Stimulated activated naive B cell treated with anti-CD40 and anti-IgM and Interleukin-4, amounts not matched to agents 10 μg/mL and 1 μg/mL and 100 μg/mL, for 72 hours (primary cell): ENCODE results near the gene RILP.

Experiments used
- ATAC-seq, 2 donors: fragments of 150-1000 bp; cut with Tn5 transposase; replicated peaks; 2 replicates each; pipeline ENCODE4 v1.10.0; 2021; ENCODE audit warnings: moderate library complexity in 1 of 2
- DNase-seq: peaks from one replicate; pipeline ENCODE4 v3.0.0; 2021
- H3K27ac Mint-ChIP-seq: one replicate; pipeline ENCODE4 v1.8.0; 2022; ENCODE audit warnings: mild to moderate bottlenecking, mixed read lengths
- H3K27me3 Mint-ChIP-seq, 2 donors: one replicate each; pipeline ENCODE4 v1.8.0; 2022; ENCODE audit warnings: mixed read lengths in 2 of 2
- H3K36me3 Mint-ChIP-seq, 2 donors: one replicate each; pipeline ENCODE4 v1.8.0; 2022; ENCODE audit warnings: mixed read lengths in 2 of 2, mild to moderate bottlenecking in 1 of 2
- H3K4me1 Mint-ChIP-seq, 2 donors: one replicate each; pipeline ENCODE4 v1.8.0; 2022; ENCODE audit warnings: mixed read lengths in 2 of 2, mild to moderate bottlenecking in 1 of 2
- H3K4me3 Mint-ChIP-seq, 2 donors: one replicate each; pipeline ENCODE4 v1.8.0; 2022; ENCODE audit warnings: mild to moderate bottlenecking in 2 of 2, mixed read lengths in 2 of 2, moderate library complexity in 1 of 2
- H3K9me3 Mint-ChIP-seq, 2 donors: one replicate each; pipeline ENCODE4 v1.8.0; 2022; ENCODE audit warnings: mixed read lengths in 2 of 2, mild to moderate bottlenecking in 1 of 2

The RILP gene

GRCh38 chr17:1628856-1629503 lies 20.7 kb downstream of the RILP start:
- Mint-ChIP-seq H3K4me1 (peaks cover 35 to 65% of the 10 kb centered on the region in 2 donors), H3K27ac (peak overlapping the region; percentile 96), H3K36me3 (peaks cover 31 to 42% of the 10 kb centered on the region in 2 donors), H3K9me3 (peaks cover 2 to 4% of the 10 kb centered on the region in 2 donors), H3K27me3 (no peaks in the 10 kb centered on the region), H3K4me3 (peak overlapping the region; percentile 88 to 96)
- ATAC-seq = peak; percentile 74 to 77
- DNase-seq = peak; percentile 90

DNA sequence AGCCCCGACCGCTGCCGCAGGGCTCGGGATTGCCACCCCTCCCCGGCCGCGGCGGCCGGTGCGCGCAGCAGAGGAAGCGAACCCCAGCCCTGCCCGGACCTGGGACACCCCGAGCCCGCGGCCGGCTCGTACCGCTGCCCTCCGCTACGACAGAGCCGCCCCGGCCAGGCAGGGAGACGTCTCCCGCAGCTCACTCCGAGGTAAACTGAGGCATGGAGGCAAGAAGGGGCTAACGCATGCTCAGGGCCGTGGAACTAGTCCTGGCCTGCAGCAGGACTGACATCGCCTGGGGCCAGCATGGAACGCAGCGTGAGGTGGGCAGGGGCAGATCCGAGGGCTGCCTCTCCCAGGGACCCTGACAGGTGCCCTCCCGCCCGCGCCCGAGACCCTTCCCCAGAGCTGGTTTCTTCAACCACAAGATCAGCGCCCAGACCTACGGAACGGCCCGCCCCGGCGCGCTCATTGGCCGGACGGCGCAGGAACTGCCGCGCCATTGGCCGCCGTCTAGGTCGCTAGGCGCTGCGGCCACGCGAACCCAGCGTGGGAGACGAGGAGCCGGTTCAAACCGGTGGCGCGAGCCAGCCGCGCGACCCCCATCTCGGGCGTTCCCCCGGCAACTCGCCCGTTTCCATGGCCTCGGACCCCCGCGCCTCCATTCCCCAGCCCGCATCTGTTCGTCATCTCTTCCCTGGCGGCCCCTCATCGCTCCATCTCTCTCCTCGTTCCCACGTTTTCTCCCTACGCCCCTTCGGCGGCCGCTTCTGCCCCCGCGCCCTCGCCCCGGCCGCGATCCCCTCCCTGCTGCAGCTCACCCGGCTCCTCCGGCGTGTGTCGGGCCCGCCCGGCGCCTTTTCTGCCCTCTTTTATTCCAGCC lies 21.4 kb downstream of the RILP start, which contains the start of gene SLC43A2:
Gene SLC43A2 (minus strand): TSS at position 853 of the 874 bp plus-strand sequence. CDS start 960 bp downstream, outside the sequence.
- H3K27ac Mint-ChIP-seq = peak within 1 kb of the TSS; percentile 96
- peaks cover 34 to 49% of the 10 kb centered on the region in 2 donors for H3K36me3 Mint-ChIP-seq
- peaks cover 2 to 4% of the 10 kb centered on the region in 2 donors for H3K9me3 Mint-ChIP-seq

DNA sequence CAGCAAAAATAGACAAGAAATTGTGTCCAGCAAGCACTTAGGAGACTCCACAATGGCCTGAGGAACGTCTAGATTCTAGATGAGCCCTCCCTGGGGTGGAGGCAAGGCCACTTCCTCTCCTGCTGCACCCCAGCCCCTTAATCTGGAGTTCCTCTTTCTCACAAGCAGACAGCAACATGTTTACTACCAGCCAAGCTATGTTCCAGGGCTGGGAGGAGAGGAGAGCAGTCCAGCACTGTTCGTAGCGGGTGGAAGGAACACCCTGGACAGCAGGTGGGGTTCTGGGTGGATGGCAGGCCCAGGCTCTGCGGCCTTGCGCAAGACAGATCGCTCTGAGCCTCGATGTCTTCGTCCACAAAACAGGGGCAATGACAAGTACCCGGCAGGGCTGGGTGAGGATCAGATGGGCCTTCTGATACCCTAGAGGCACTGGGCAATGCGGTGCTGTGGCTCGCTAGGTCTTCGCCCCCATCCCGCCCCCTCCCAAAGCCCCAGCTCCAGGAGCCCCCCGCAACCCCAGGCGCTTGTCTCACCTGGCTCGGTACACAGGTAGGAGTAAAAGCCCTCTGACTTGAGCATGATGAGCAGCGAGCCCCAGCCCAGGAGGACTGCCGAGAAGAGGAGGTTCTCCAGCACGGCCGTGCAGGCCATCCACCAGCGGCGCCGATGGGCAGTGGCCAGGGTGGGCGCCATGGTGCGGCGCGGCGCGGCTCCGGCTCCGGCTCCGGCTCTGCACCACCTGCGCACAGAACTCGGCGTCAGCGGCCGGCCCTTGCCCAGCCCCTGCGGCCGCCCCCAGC lies 22.3 kb downstream of the RILP start:
- peaks cover 37 to 71% of the 10 kb centered on the region in 2 donors for H3K4me1 Mint-ChIP-seq
- peak; percentile 30 to 38 for ATAC-seq
- no peak for DNase-seq
- peaks cover 2 to 4% of the 10 kb centered on the region in 2 donors for H3K9me3 Mint-ChIP-seq
- no peaks in the 10 kb centered on the region for H3K27me3 Mint-ChIP-seq
- H3K4me3 Mint-ChIP-seq = peak overlapping the region; percentile 88 to 96
- peaks cover 37 to 52% of the 10 kb centered on the region in 2 donors for H3K36me3 Mint-ChIP-seq
- peak overlapping the region; percentile 95 for H3K27ac Mint-ChIP-seq

More for the DNA sequence above, 21.4 kb downstream of the RILP start, which contains the start of gene SLC43A2:
- ATAC-seq (peak; percentile 67 to 73), DNase-seq (peak; percentile 78)
- Mint-ChIP-seq H3K4me3 (peak within 1 kb of the TSS; percentile 88 to 96), H3K4me1 (peaks cover 37 to 71% of the 10 kb centered on the region in 2 donors), H3K27me3 (no peaks in the 10 kb centered on the region)

DNA sequence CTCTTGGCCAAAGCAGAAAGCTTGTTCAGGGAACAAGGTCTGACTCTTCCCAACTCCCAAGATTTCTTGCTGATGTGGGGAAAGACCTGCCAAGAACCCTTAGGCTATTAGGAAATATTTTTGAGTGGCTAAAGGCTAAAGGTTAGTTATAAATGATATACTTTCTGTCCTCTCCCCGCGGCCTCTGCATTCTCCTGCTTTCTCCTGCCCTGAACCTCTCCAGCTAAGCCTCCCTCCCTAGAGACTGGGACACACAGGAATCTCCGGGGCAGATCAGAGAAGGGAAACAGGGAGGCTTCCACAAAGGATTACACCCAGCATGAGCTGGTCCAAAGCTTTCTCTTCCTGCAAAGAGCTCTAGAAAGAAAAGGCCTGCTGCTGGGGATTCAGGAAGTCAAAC lies 23.3 kb downstream of the RILP start:
- H3K4me3 Mint-ChIP-seq = peak overlapping the region; percentile 88 to 96

DNA sequence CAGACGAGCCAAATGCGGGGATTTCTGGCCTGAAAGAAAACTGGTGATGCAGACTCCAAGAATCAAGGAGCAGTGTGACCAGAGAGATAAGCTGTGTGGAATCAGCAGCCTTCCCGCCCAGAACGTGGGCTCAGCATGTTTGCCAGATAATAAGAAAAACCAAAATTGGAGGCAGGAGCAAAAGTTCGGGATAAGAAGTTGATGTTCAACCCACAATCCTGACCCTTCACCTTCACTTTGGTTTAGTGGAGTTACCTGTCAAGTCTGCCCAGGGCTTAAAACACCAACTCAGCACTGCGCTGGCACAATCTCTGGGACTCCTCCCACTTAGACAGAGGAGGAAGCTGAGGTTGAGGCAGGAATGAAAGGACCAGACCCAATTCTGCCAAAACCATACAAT lies 24.1 kb downstream of the RILP start:
- Mint-ChIP-seq H3K4me1 (peaks cover 33 to 63% of the 10 kb centered on the region in 2 donors), H3K27ac (peak overlapping the region; percentile 95), H3K4me3 (peak overlapping the region; percentile 88 to 96), H3K36me3 (peaks cover 44 to 53% of the 10 kb centered on the region in 2 donors), H3K9me3 (no peaks in the 10 kb centered on the region), H3K27me3 (no peaks in the 10 kb centered on the region)
- ATAC-seq = no peak
- no peak for DNase-seq

More for the DNA sequence above, 23.3 kb downstream of the RILP start:
- Mint-ChIP-seq H3K27ac (peak overlapping the region; percentile 95), H3K27me3 (no peaks in the 10 kb centered on the region), H3K4me1 (peaks cover 30 to 67% of the 10 kb centered on the region in 2 donors), H3K9me3 (no peaks in the 10 kb centered on the region), H3K36me3 (peaks cover 39 to 46% of the 10 kb centered on the region in 2 donors)
- ATAC-seq (no peak), DNase-seq (no peak)

DNA sequence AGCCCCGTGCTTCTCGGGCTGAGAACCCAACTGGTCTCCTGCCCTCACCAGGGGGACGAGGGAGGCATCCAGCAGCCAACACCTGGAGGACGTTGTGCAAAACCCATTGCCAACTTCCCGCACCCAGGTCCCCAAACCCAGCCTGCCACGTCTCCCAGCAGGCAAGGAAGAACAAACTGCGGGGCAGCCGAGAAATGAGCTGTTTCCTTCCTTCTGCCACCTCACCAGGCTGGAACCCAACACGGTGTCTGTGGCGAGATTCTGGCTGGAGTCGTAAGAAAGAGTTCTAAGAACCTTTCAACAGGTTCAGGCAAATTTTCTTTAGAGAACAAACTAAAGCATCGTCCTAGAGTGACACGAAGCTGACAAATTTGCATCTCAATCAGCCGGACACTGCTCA lies 24.6 kb downstream of the RILP start:
- Mint-ChIP-seq H3K9me3 (no peaks in the 10 kb centered on the region), H3K27ac (no peak overlapping the region), H3K4me3 (peak overlapping the region in 1 of 2 donors; percentile 96), H3K36me3 (peaks cover 46 to 50% of the 10 kb centered on the region in 2 donors), H3K4me1 (peaks cover 29 to 58% of the 10 kb centered on the region in 2 donors), H3K27me3 (no peaks in the 10 kb centered on the region)
- DNase-seq (no peak), ATAC-seq (no peak)

DNA sequence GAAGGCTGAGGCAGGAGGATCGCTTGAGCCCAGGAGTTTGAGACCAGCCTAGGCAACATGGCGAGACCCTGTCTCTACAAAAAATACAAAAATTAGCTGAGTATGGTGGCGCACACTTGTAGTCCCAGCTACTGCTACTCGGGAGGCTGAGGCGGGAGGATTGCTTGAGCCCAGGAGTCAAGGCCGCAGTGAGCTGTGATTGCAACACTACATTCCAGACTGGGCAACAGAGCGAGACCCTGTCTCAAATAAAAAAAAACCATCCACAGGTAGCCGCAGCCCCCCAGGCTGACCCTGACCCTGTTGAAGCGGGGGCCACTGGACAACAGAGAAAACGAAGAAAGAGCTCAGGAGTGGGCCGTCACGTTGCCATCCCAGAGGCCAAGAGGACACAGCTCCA lies 25.0 kb downstream of the RILP start:
- no peak for ATAC-seq
- peaks cover 28 to 56% of the 10 kb centered on the region in 2 donors for H3K4me1 Mint-ChIP-seq
- H3K4me3 Mint-ChIP-seq = peak overlapping the region; percentile 0 to 50
- H3K36me3 Mint-ChIP-seq = peaks cover 48 to 51% of the 10 kb centered on the region in 2 donors
- DNase-seq = no peak
- no peaks in the 10 kb centered on the region for H3K9me3 Mint-ChIP-seq
- H3K27ac Mint-ChIP-seq = peak overlapping the region; percentile 82
- no peaks in the 10 kb centered on the region for H3K27me3 Mint-ChIP-seq

GRCh38 chr17:1623057-1623630 lies 26.5 kb downstream of the RILP start:
- peaks cover 29 to 55% of the 10 kb centered on the region in 2 donors for H3K4me1 Mint-ChIP-seq

GRCh38 chr17:1621273-1621954 lies 28.3 kb downstream of the RILP start:
- Mint-ChIP-seq H3K36me3 (peaks cover 47 to 65% of the 10 kb centered on the region in 2 donors), H3K27me3 (no peaks in the 10 kb centered on the region), H3K9me3 (no peaks in the 10 kb centered on the region), H3K4me3 (no peak overlapping the region), H3K27ac (peak overlapping the region; percentile 28), H3K4me1 (peaks cover 26 to 52% of the 10 kb centered on the region in 2 donors)
- ATAC-seq = no peak
- no peak for DNase-seq

More at GRCh38 chr17:1623057-1623630, 26.5 kb downstream of the RILP start:
- H3K27me3 Mint-ChIP-seq = no peaks in the 10 kb centered on the region
- DNase-seq = no peak
- H3K27ac Mint-ChIP-seq = no peak overlapping the region
- no peak overlapping the region for H3K4me3 Mint-ChIP-seq
- peaks cover 50 to 59% of the 10 kb centered on the region in 2 donors for H3K36me3 Mint-ChIP-seq
- H3K9me3 Mint-ChIP-seq = no peaks in the 10 kb centered on the region
- no peak for ATAC-seq

GRCh38 chr17:1620486-1620885 lies 29.2 kb downstream of the RILP start:
- Mint-ChIP-seq H3K36me3 (peaks cover 43 to 61% of the 10 kb centered on the region in 2 donors), H3K9me3 (no peaks in the 10 kb centered on the region), H3K4me3 (no peak overlapping the region), H3K27me3 (no peaks in the 10 kb centered on the region), H3K27ac (no peak overlapping the region), H3K4me1 (peaks cover 19 to 42% of the 10 kb centered on the region in 2 donors)
- ATAC-seq = no peak
- no peak for DNase-seq

DNA sequence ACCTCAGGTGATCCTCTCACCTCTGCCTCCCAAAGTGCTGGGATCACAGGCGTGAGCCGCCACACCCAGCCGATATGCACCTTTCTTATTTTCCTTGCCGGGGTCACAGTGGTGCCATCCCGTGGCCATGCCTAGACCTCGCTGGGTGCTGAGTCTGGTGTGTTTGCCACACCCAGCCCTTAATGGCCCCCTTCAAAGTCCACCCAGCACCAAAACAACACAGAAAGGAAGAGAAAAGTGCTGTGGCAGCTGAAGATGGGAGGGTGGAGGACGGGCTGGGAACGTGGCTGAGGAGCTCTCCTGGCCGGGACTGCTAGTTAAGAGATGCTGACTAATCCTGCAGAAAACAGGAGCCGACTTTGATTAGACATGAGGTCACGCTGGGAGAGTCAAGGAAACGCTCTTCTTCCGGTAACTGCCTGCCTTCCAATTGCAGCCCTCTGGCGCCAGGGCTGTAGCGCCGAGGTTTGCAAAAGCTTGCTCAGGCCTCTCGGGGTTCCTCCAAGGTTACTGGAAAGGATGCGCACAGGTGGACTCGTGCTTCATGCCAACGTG lies 32.0 kb downstream of the RILP start:
- Mint-ChIP-seq H3K4me3 (no peak overlapping the region), H3K9me3 (no peaks in the 10 kb centered on the region), H3K4me1 (peaks cover 17 to 26% of the 10 kb centered on the region in 2 donors), H3K27me3 (no peaks in the 10 kb centered on the region), H3K36me3 (peaks cover 50 to 62% of the 10 kb centered on the region in 2 donors), H3K27ac (peak overlapping the region; percentile 82)
- ATAC-seq (peak in 1 of 2 donors; percentile 42), DNase-seq (no peak)

DNA sequence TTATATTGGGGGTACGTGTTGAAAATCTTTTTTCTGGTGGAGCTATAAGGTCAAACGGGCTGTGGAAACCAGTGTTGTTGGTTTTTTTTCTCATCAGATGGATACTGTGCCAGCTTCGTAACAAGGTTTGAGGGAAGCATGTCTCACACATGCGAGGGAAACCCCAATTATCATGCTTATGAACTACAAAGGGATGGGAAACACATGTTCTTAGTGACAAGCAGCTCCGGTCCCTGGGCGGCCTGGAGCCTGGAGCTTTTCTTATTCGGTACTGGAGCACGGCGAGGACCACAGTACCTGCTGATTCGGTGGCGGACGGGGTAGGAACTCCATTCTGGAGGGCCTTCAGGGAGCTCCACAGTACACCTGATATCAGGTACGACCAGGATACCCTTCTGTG lies 33.6 kb downstream of the RILP start:
- no peaks in the 10 kb centered on the region for H3K9me3 Mint-ChIP-seq
- peaks cover 19 to 32% of the 10 kb centered on the region in 2 donors for H3K4me1 Mint-ChIP-seq
- DNase-seq (no peak), ATAC-seq (no peak)
- H3K36me3 Mint-ChIP-seq = peaks cover 57 to 71% of the 10 kb centered on the region in 2 donors
- no peak overlapping the region for H3K27ac Mint-ChIP-seq
- no peaks in the 10 kb centered on the region for H3K27me3 Mint-ChIP-seq
- no peak overlapping the region for H3K4me3 Mint-ChIP-seq

DNA sequence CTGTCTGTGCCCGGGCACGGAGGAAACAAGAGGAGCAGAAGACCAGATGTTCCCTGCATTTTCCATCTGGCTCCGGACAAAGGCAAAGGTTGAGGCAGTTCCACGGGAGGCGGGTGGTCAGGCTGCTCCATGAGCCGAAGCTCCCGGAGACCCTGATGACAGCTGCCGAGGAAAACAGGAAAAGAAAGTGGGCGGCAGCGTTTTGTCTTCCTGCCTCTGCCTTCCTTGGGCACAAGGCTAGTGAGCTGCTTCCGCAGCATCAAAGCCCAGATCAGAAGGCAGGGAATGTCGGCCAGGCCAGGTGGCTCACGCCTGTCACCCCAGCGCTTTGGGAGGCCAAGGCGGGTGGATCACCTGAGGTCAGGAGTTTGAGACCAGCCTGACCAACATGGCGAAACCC lies 37.3 kb downstream of the RILP start:
- H3K27ac Mint-ChIP-seq = no peak overlapping the region
- ATAC-seq (no peak), DNase-seq (no peak)
- no peaks in the 10 kb centered on the region for H3K9me3 Mint-ChIP-seq
- peaks cover 18 to 31% of the 10 kb centered on the region in 2 donors for H3K4me1 Mint-ChIP-seq
- H3K27me3 Mint-ChIP-seq = no peaks in the 10 kb centered on the region
- peaks cover 55 to 65% of the 10 kb centered on the region in 2 donors for H3K36me3 Mint-ChIP-seq
- H3K4me3 Mint-ChIP-seq = no peak overlapping the region
